CD4-positive, alpha-beta T cell (primary cell): ENCODE measurements around the gene FYCO1. TPM values are rescaled to one million over a fixed set of nuclear protein-coding genes. Genes with fewer than 3 reads are reported as not detected.

Experiments used
- ATAC-seq: fragments of 200-7000 bp; cut with Tn5 transposase; one replicate; pipeline ENCODE4 v1.10.0; 2022; ENCODE audit warnings: mild to moderate bottlenecking; ENCODE audit not compliant: poor library complexity
- CTCF ChIA-PET: fragments of 350-600 bp; sonication (Branson Sonifier 250); formaldehyde crosslinking; loops from one replicate; lab custom pipeline; 2021; ENCODE audit warnings: antibody characterized with exemption, inconsistent platforms; lab: Charles Lee
- POLR2A ChIA-PET: fragments of 350-600 bp; sonication (Branson Sonifier 250); formaldehyde crosslinking; loops from one replicate; lab custom pipeline; 2021; ENCODE audit warnings: antibody characterized with exemption, inconsistent platforms; lab: Charles Lee
- DNase-seq, 14 experiments: peaks; one replicate each; pipeline ENCODE4 v3.0.0-alpha.2; 2013 to 2020; ENCODE audit warnings: mixed read lengths in 2 of 14
- H3K27ac ChIP-seq, 2 donors: one replicate each; pipeline versions ENCODE4 v1.5.1 to v1.7.0; 2013; ENCODE audit warnings: low read length in 2 of 2, low read depth in 1 of 2, mild to moderate bottlenecking in 1 of 2
- H3K27me3 ChIP-seq, 2 experiments: 1 replicate in 1 of 2; 2 replicates in 1 of 2; pipeline versions ENCODE4 v1.6.1 to v1.7.0; 2013; ENCODE audit warnings: low read length in 2 of 2, control low read depth in 1 of 2, mild to moderate bottlenecking in 1 of 2, moderate library complexity in 1 of 2; ENCODE audit not compliant: insufficient read depth in 2 of 2, control insufficient read depth in 1 of 2
- H3K36me3 ChIP-seq: one replicate; pipeline ENCODE4 v1.6.1; 2013; ENCODE audit warnings: low read length, control low read depth; ENCODE audit not compliant: insufficient read depth
- H3K4me1 ChIP-seq: one replicate; pipeline ENCODE4 v1.6.1; 2013; ENCODE audit warnings: low read length, control low read depth; ENCODE audit not compliant: insufficient read depth
- H3K4me3 ChIP-seq: one replicate; pipeline ENCODE4 v1.5.1; 2013; ENCODE audit warnings: mild to moderate bottlenecking, low read length, moderate library complexity
- H3K9me3 ChIP-seq, 2 experiments: 1 replicate in 1 of 2; 2 replicates in 1 of 2; pipeline versions ENCODE4 v1.6.1 to v1.7.0; 2013; ENCODE audit warnings: low read length in 2 of 2, mild to moderate bottlenecking in 2 of 2, control low read depth in 1 of 2, moderate library complexity in 1 of 2; ENCODE audit not compliant: control insufficient read depth in 1 of 2, insufficient read depth in 1 of 2
- H3K27ac Mint-ChIP-seq: one replicate; pipeline ENCODE4 v1.8.0; 2020; ENCODE audit warnings: mixed read lengths
- H3K27me3 Mint-ChIP-seq: one replicate; pipeline ENCODE4 v1.8.0; 2021; ENCODE audit warnings: mixed read lengths
- H3K36me3 Mint-ChIP-seq: one replicate; pipeline ENCODE4 v1.8.0; 2021; ENCODE audit warnings: low read depth, mixed read lengths
- H3K4me1 Mint-ChIP-seq: one replicate; pipeline ENCODE4 v1.8.0; 2021; ENCODE audit warnings: low read depth, mixed read lengths
- H3K4me3 Mint-ChIP-seq: one replicate; pipeline ENCODE4 v1.8.0; 2020; ENCODE audit warnings: mild to moderate bottlenecking, mixed read lengths
- H3K9me3 Mint-ChIP-seq: one replicate; pipeline ENCODE4 v1.8.0; 2020; ENCODE audit warnings: mixed read lengths
- CTCF ChIP-seq: fragments of 200-600 bp; IDR thresholded peaks from one replicate; pipeline ENCODE4 v1.8.0; 2022; ENCODE audit warnings: antibody characterized with exemption, mild to moderate bottlenecking
- intact Hi-C, 2 experiments: fragments of 100-400 bp; cut with DNase I in 1 of 2; cut with micrococcal nuclease in 1 of 2; formaldehyde crosslinking; loops; one replicate each; pipeline versions ENCODE4 v1.15.1 to v1.9.0; 2023 to 2025; cut with DNase I, micrococcal nuclease
- total RNA-seq, 174 experiments: library from RNA in 2 of 174; stranded (reverse) in 2 of 174; gene quantifications; one replicate each; pipeline ENCODE4 v1.2.3 and lab custom pipeline; 2021 to 2026

The FYCO1 gene
- total RNA-seq, 2 experiments from 2014 or later, result 17.4 to 20.1 TPM

- no peaks in the 10 kb centered on the region for H3K4me1 Mint-ChIP-seq
- no peaks in the 10 kb centered on the region for H3K36me3 Mint-ChIP-seq
- TF ChIP-seq CTCF, result no peak
- no peak overlapping the region for H3K4me3 Mint-ChIP-seq
- no peaks in the 10 kb centered on the region for H3K36me3 ChIP-seq
- H3K27me3 ChIP-seq, result no peaks in the 10 kb centered on the region
- ATAC-seq, result no peak
- POLR2A ChIA-PET, result no interaction called here
- CTCF ChIA-PET, result no interaction called here
- H3K27me3 Mint-ChIP-seq, result no peaks in the 10 kb centered on the region
- no peak overlapping the region for H3K4me3 ChIP-seq
- no peak for DNase-seq
- H3K27ac ChIP-seq, result no peak overlapping the region
- peaks cover 2% of the 10 kb centered on the region for H3K9me3 Mint-ChIP-seq
- H3K9me3 ChIP-seq, result peaks cover 0 to 8% of the 10 kb centered on the region in 2 experiments
- no peak overlapping the region for H3K27ac Mint-ChIP-seq
- intact Hi-C loops, result loop anchor here in 1 of 2 experiments (5.0 kb wide), 1 partner anchor 41 kb away; no protein-coding TSS in a partner anchor
- H3K4me1 ChIP-seq, result no peaks in the 10 kb centered on the region
Measured at GRCh38 chr3:46036191-46036590, 40.6 kb upstream of the FYCO1 start.

- DNase-seq (no peak), ATAC-seq (no peak)
- Mint-ChIP-seq H3K4me1 (no peaks in the 10 kb centered on the region), H3K27ac (no peak overlapping the region), H3K9me3 (peaks cover 2% of the 10 kb centered on the region), H3K36me3 (no peaks in the 10 kb centered on the region), H3K4me3 (no peak overlapping the region), H3K27me3 (no peaks in the 10 kb centered on the region)
- Histone ChIP-seq H3K27me3 (no peaks in the 10 kb centered on the region), H3K4me3 (no peak overlapping the region), H3K27ac (no peak overlapping the region), H3K9me3 (peaks cover 8 to 22% of the 10 kb centered on the region in 2 experiments), H3K36me3 (no peaks in the 10 kb centered on the region), H3K4me1 (no peaks in the 10 kb centered on the region)
- ChIA-PET POLR2A (interaction anchor here (2.1 kb wide), 1 partner anchor 33 kb away, joined by 9 read pairs; no protein-coding TSS in a partner anchor), CTCF (interaction anchor here (1.1 kb wide), 1 partner anchor 47 kb away, joined by 3 read pairs; no protein-coding TSS in a partner anchor)
- TF ChIP-seq CTCF, result no peak
- intact Hi-C loops, result no loop called here
Measured at GRCh38 chr3:46031747-46032146, 36.1 kb upstream of the FYCO1 start.

DNA sequence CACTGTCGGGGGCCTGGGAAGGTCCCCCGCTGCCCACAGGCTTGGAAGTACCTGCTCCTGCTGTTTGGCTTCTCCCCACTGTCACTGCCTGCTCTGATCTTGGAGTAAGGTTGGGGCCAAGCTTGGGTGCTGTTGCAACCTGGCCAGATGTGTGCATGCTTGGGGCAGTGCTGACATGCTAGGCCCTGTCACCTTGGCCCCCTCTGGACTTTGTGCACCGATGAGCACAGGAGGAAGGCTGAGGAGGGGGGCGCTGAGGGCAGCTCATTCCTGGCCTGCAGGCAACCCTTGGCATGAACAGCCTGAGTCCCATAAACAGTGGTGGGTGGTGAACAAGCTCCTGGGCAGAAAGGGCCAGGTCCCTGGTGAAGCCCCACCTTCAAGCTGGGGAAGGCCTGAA, 35.6 kb upstream of the FYCO1 start:
- Mint-ChIP-seq H3K4me3 (no peak overlapping the region), H3K36me3 (no peaks in the 10 kb centered on the region), H3K27me3 (no peaks in the 10 kb centered on the region), H3K9me3 (peaks cover 2% of the 10 kb centered on the region), H3K27ac (no peak overlapping the region), H3K4me1 (no peaks in the 10 kb centered on the region)
- H3K27me3 ChIP-seq, result no peaks in the 10 kb centered on the region
- intact Hi-C loops, result no loop called here
- H3K27ac ChIP-seq, result no peak overlapping the region
- DNase-seq (no peak), ATAC-seq (no peak)
- peaks cover 8 to 22% of the 10 kb centered on the region in 2 experiments for H3K9me3 ChIP-seq
- CTCF ChIA-PET, result interaction anchor here (1.1 kb wide), 1 partner anchor 48 kb away, joined by 3 read pairs; no protein-coding TSS in a partner anchor
- H3K36me3 ChIP-seq, result no peaks in the 10 kb centered on the region
- H3K4me1 ChIP-seq, result no peaks in the 10 kb centered on the region
- POLR2A ChIA-PET, result interaction anchor here (2.1 kb wide), 1 partner anchor 33 kb away, joined by 9 read pairs; no protein-coding TSS in a partner anchor
- TF ChIP-seq CTCF, result no peak
- H3K4me3 ChIP-seq, result no peak overlapping the region
